GM19193 (cell line): Measurements from ENCODE around the gene WDFY4.

Experiments
- POLR2A ChIP-seq: IDR thresholded peaks from 4 replicates; pipeline ENCODE4 v1.6.1; 2011; ENCODE audit not compliant: insufficient read depth, insufficient read length; ENCODE audit errors: extremely low read depth

The WDFY4 gene

DNA sequence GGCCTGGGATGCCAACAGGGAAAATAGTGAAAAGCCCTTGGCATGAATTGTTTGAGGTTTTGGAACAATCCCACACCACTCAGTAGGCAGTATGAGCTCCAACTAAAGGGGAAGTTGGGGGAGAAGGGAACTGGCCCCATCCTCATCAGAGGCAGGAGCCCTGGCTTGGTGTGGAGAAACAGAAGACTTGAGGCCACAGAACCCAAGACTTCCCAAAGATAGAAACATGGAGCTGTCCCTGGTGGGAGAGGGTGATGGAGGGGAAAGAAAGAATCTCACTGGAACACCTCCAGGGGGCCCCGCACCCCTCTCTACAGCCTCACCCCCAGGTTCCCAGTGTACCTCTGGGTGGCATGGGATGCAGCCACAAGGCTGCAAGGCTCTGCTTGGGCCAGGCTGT lies 345.0 kb downstream of the WDFY4 start:
- no peak for TF ChIP-seq POLR2A
